HEK293 (cell line): Measurements from ENCODE around the gene SFMBT2.

Experiments
- CTCF ChIA-PET: fragments of 350-600 bp; formaldehyde crosslinking; extraction: SDS; loops from one replicate; lab custom pipeline; 2021; ENCODE audit warnings: antibody characterized with exemption; lab: Yijun Ruan, JAX
- POLR2A ChIA-PET: fragments of 300-600 bp; formaldehyde crosslinking; extraction: SDS; loops from one replicate; lab custom pipeline; 2020; ENCODE audit warnings: antibody characterized with exemption, inconsistent platforms; lab: Yijun Ruan, JAX
- H3K27ac ChIP-seq: fragments of 200-500 bp; sonication (Bioruptor generic); 2 replicates; pipeline ENCODE4 v1.5.1; 2014; ENCODE audit warnings: low read depth, low read length, control low read depth, inconsistent platforms; ENCODE audit errors: extremely low read depth
- H3K36me3 ChIP-seq, 2 experiments: fragments of 200-500 bp in 1 of 2; sonication (Bioruptor generic) in 1 of 2; 1 replicate in 1 of 2; 2 replicates in 1 of 2; pipeline ENCODE4 v1.5.1; 2014 to 2017; ENCODE audit warnings: inconsistent platforms in 2 of 2, low read length in 2 of 2; ENCODE audit not compliant: control insufficient read depth in 2 of 2, insufficient read depth in 1 of 2
- H3K4me1 ChIP-seq: fragments of 200-500 bp; sonication (Bioruptor generic); 2 replicates; pipeline ENCODE4 v1.5.1; 2014; ENCODE audit warnings: mild to moderate bottlenecking, low read length, inconsistent platforms; ENCODE audit not compliant: control insufficient read depth, insufficient read depth
- H3K4me3 ChIP-seq: 2 replicates; pipeline ENCODE4 v1.5.1; 2011; ENCODE audit warnings: low read depth, mild to moderate bottlenecking, control low read depth, low read length, moderate library complexity
- H3K9me3 ChIP-seq: fragments of 200-500 bp; sonication (Bioruptor generic); 2 replicates; pipeline ENCODE4 v1.5.1; 2014; ENCODE audit warnings: low read depth, low read length, inconsistent platforms; ENCODE audit not compliant: control insufficient read depth, insufficient read depth
- ELK4 ChIP-seq: IDR thresholded peaks from 2 replicates; pipeline ENCODE4 v1.6.1; 2011; ENCODE audit warnings: mild to moderate bottlenecking, low read depth, low read length, borderline replicate concordance
- GLI4 ChIP-seq: fragments of 450-650 bp; formaldehyde crosslinking; IDR thresholded peaks from 2 replicates; pipeline ENCODE4 v1.5.1; 2016; ENCODE audit warnings: missing biosample characterization, missing genetic modification characterization
- GLIS1 ChIP-seq: fragments of 450-650 bp; formaldehyde crosslinking; IDR thresholded peaks from 2 replicates; pipeline ENCODE4 v1.5.1; 2016; ENCODE audit warnings: missing biosample characterization, missing genetic modification characterization
- PATZ1 ChIP-seq: fragments of 450-650 bp; formaldehyde crosslinking; IDR thresholded peaks from 2 replicates; pipeline ENCODE4 v1.5.1; 2016; ENCODE audit warnings: missing biosample characterization, missing genetic modification characterization
- SP2 ChIP-seq: fragments of 450-650 bp; formaldehyde crosslinking; IDR thresholded peaks from 2 replicates; pipeline ENCODE4 v1.5.1; 2016; ENCODE audit warnings: missing biosample characterization, missing genetic modification characterization
- WT1 ChIP-seq: fragments of 450-650 bp; formaldehyde crosslinking; IDR thresholded peaks from 2 replicates; pipeline ENCODE4 v1.5.1; 2016; ENCODE audit warnings: missing biosample characterization, missing genetic modification characterization
- ZBTB1 ChIP-seq: fragments of 450-650 bp; formaldehyde crosslinking; IDR thresholded peaks from 2 replicates; pipeline ENCODE4 v1.5.1; 2016; ENCODE audit warnings: missing biosample characterization, missing genetic modification characterization
- ZNF140 ChIP-seq: fragments of 450-650 bp; formaldehyde crosslinking; IDR thresholded peaks from 2 replicates; pipeline ENCODE4 v1.5.1; 2016; ENCODE audit warnings: missing biosample characterization, missing genetic modification characterization
- ZNF26 ChIP-seq: fragments of 450-650 bp; formaldehyde crosslinking; IDR thresholded peaks from 2 replicates; pipeline ENCODE4 v1.5.1; 2016; ENCODE audit warnings: missing biosample characterization, missing genetic modification characterization
- ZNF48 ChIP-seq: fragments of 450-650 bp; formaldehyde crosslinking; IDR thresholded peaks from 2 replicates; pipeline ENCODE4 v1.5.1; 2016; ENCODE audit warnings: missing biosample characterization, missing genetic modification characterization
- ZNF529 ChIP-seq: fragments of 450-650 bp; formaldehyde crosslinking; IDR thresholded peaks from 2 replicates; pipeline ENCODE4 v1.5.1; 2017; ENCODE audit warnings: missing genetic modification characterization, missing biosample characterization; ENCODE audit not compliant: insufficient replicate concordance
- ZNF544 ChIP-seq: fragments of 450-650 bp; formaldehyde crosslinking; IDR thresholded peaks from 2 replicates; pipeline ENCODE4 v1.5.0; 2017; ENCODE audit warnings: missing biosample characterization, missing genetic modification characterization
- ZNF621 ChIP-seq: fragments of 450-650 bp; formaldehyde crosslinking; IDR thresholded peaks from 2 replicates; pipeline ENCODE4 v1.5.1; 2017; ENCODE audit warnings: missing biosample characterization, missing genetic modification characterization
- ZNF692 ChIP-seq: fragments of 450-650 bp; formaldehyde crosslinking; IDR thresholded peaks from 2 replicates; pipeline ENCODE4 v1.5.1; 2016; ENCODE audit warnings: missing biosample characterization, missing genetic modification characterization
- ZNF707 ChIP-seq: fragments of 450-650 bp; formaldehyde crosslinking; IDR thresholded peaks from 2 replicates; pipeline ENCODE4 v1.5.1; 2016; ENCODE audit warnings: missing biosample characterization, missing genetic modification characterization
- ZNF791 ChIP-seq: fragments of 450-650 bp; formaldehyde crosslinking; IDR thresholded peaks from 2 replicates; pipeline ENCODE4 v1.5.1; 2016; ENCODE audit warnings: missing biosample characterization, missing genetic modification characterization
- ZSCAN16 ChIP-seq: fragments of 450-650 bp; formaldehyde crosslinking; IDR thresholded peaks from 2 replicates; pipeline ENCODE4 v1.5.1; 2016; ENCODE audit warnings: missing biosample characterization, missing genetic modification characterization
- TF ChIP-seq, protein P1 (sequence below): fragments of 450-650 bp; formaldehyde crosslinking; IDR thresholded peaks from 2 replicates; pipeline ENCODE4 v1.5.1; 2016; ENCODE audit warnings: missing biosample characterization, missing genetic modification characterization, borderline replicate concordance
- TF ChIP-seq, protein P2 (sequence below): fragments of 450-650 bp; formaldehyde crosslinking; IDR thresholded peaks from 2 replicates; pipeline ENCODE4 v1.5.1; 2016; ENCODE audit warnings: missing biosample characterization, missing genetic modification characterization

Gene SFMBT2

DNA sequence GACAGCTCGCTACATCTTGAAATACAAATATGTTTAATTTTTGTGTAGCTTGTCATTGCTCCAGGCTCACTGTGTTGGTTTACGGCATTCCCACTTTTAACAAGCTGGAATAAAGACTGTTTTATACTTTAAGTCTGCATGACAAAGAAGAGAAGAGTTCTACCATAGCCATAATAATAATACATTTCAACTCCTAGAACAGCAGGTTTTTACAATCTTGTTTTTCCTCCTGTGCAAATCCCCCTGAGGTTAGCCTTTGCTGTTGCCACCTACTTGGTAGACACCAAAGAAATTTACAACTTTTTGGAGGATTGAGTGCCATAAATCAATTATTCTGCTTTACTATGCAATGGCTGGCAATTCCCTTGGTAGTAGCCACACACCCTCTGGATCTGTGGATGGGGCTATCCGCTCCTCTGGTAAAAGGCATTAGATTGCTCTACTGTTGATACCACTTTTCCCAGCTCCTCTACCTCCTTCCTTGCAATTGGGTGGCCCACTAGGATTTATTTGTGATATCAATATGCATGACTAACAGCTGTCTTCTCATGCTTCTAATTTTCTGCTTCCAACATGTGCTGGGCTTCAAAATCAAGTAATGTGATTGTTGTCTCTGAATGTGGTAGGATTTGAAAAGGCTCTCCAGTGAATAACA is 60.2 kb downstream of the SFMBT2 start:
- Histone ChIP-seq H3K27ac (no peak overlapping the region), H3K9me3 (no peaks in the 10 kb centered on the region)
- POLR2A ChIA-PET, result no interaction called here
- no peak for TF ChIP-seq SP2
- no peak for TF ChIP-seq GLI4 (tag by site-specific recombination)
- no peak for TF ChIP-seq ZBTB1 (tag by site-specific recombination)
- TF ChIP-seq ZNF140 (tag by site-specific recombination), result no peak
- no peak for TF ChIP-seq GLIS1 (tag by site-specific recombination)
- TF ChIP-seq, protein P1, sequence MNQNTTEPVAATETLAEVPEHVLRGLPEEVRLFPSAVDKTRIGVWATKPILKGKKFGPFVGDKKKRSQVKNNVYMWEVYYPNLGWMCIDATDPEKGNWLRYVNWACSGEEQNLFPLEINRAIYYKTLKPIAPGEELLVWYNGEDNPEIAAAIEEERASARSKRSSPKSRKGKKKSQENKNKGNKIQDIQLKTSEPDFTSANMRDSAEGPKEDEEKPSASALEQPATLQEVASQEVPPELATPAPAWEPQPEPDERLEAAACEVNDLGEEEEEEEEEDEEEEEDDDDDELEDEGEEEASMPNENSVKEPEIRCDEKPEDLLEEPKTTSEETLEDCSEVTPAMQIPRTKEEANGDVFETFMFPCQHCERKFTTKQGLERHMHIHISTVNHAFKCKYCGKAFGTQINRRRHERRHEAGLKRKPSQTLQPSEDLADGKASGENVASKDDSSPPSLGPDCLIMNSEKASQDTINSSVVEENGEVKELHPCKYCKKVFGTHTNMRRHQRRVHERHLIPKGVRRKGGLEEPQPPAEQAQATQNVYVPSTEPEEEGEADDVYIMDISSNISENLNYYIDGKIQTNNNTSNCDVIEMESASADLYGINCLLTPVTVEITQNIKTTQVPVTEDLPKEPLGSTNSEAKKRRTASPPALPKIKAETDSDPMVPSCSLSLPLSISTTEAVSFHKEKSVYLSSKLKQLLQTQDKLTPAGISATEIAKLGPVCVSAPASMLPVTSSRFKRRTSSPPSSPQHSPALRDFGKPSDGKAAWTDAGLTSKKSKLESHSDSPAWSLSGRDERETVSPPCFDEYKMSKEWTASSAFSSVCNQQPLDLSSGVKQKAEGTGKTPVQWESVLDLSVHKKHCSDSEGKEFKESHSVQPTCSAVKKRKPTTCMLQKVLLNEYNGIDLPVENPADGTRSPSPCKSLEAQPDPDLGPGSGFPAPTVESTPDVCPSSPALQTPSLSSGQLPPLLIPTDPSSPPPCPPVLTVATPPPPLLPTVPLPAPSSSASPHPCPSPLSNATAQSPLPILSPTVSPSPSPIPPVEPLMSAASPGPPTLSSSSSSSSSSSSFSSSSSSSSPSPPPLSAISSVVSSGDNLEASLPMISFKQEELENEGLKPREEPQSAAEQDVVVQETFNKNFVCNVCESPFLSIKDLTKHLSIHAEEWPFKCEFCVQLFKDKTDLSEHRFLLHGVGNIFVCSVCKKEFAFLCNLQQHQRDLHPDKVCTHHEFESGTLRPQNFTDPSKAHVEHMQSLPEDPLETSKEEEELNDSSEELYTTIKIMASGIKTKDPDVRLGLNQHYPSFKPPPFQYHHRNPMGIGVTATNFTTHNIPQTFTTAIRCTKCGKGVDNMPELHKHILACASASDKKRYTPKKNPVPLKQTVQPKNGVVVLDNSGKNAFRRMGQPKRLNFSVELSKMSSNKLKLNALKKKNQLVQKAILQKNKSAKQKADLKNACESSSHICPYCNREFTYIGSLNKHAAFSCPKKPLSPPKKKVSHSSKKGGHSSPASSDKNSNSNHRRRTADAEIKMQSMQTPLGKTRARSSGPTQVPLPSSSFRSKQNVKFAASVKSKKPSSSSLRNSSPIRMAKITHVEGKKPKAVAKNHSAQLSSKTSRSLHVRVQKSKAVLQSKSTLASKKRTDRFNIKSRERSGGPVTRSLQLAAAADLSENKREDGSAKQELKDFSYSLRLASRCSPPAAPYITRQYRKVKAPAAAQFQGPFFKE (tag by site-specific recombination), result no peak
- no peak for TF ChIP-seq ZNF529 (tag by site-specific recombination)
- TF ChIP-seq ZNF707, result no peak
- TF ChIP-seq PATZ1 (tag by site-specific recombination), result no peak
- no peak for TF ChIP-seq ZNF791 (tag by site-specific recombination)
- TF ChIP-seq ZNF26 (tag by site-specific recombination), result no peak
- TF ChIP-seq ZSCAN16 (tag by site-specific recombination), result no peak
- TF ChIP-seq, all 188 proteins: peak for 0
- H3K4me3 ChIP-seq, result no peak overlapping the region
- H3K4me1 ChIP-seq, result peaks cover 5% of the 10 kb centered on the region
- CTCF ChIA-PET, result no interaction called here
- peaks cover 0 to 12% of the 10 kb centered on the region in 2 experiments; a peak in 1 of 3 replicates for H3K36me3 ChIP-seq

DNA sequence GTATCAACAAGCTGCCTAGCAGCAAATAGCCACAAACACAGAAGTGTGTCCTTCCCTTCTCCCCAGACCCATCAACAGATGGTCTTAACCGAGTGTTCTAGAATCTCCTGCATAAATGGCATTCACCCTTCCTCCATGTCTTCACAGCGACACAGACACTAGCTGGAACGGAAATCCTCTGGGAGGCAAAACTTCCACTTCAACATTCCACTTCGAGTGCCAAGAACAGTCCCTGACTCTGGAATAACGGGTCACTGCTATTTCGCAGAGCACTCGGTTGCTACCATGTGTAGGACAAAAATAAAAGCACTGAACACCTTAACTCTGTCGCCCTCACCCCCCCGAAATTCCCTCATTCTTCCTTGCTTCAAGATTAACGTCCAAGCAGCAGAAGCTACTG is 65.1 kb downstream of the SFMBT2 start:
- Histone ChIP-seq H3K9me3 (no peaks in the 10 kb centered on the region), H3K27ac (no peak overlapping the region), H3K36me3 (peaks cover 0 to 10% of the 10 kb centered on the region in 2 experiments; a peak in 1 of 3 replicates), H3K4me1 (no peaks in the 10 kb centered on the region), H3K4me3 (no peak overlapping the region)
- POLR2A ChIA-PET, result no interaction called here
- CTCF ChIA-PET, result interaction anchor here (0.6 kb wide), 1 partner anchor 1969 kb away, joined by 3 read pairs; no protein-coding TSS in a partner anchor
- TF ChIP-seq, protein P2, sequence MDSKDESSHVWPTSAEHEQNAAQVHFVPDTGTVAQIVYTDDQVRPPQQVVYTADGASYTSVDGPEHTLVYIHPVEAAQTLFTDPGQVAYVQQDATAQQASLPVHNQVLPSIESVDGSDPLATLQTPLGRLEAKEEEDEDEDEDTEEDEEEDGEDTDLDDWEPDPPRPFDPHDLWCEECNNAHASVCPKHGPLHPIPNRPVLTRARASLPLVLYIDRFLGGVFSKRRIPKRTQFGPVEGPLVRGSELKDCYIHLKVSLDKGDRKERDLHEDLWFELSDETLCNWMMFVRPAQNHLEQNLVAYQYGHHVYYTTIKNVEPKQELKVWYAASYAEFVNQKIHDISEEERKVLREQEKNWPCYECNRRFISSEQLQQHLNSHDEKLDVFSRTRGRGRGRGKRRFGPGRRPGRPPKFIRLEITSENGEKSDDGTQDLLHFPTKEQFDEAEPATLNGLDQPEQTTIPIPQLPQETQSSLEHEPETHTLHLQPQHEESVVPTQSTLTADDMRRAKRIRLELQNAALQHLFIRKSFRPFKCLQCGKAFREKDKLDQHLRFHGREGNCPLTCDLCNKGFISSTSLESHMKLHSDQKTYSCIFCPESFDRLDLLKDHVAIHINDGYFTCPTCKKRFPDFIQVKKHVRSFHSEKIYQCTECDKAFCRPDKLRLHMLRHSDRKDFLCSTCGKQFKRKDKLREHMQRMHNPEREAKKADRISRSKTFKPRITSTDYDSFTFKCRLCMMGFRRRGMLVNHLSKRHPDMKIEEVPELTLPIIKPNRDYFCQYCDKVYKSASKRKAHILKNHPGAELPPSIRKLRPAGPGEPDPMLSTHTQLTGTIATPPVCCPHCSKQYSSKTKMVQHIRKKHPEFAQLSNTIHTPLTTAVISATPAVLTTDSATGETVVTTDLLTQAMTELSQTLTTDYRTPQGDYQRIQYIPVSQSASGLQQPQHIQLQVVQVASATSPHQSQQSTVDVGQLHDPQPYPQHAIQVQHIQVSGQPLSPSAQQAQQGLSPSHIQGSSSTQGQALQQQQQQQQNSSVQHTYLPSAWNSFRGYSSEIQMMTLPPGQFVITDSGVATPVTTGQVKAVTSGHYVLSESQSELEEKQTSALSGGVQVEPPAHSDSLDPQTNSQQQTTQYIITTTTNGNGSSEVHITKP (tag by site-specific recombination), result no peak
- TF ChIP-seq ZNF692 (no peak), ZNF544 (tag by site-specific recombination) (no peak), WT1 (tag by site-specific recombination) (no peak), ZNF48 (tag by site-specific recombination) (no peak), ELK4 (no peak), ZNF621 (no peak), ZNF791 (tag by site-specific recombination) (no peak)
